Measurements from ENCODE around the gene TBX3.

Gene TBX3

DNA sequence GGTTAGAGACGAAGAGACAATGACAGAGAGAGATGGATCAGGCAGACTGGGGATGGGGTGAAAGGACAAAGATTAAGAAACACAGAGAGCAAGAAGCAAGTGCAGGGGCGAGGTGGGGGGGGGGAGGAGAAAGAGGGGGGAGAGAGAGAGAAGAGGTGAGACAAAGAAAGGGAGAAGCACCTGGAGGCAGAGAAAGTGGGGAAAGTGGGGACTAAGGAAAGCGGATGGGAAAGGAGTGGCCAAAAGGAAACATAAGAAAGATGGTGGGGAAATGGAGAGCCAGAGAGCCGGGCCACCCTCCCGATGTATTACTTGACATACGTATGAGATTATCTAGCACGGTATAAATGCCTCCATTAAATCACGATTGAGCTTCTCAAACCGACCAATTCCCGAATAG is 18.5 kb upstream of the TBX3 start:
- H3K4me1 ChIP-seq (ENCODE audit: insufficient read depth, low read length), result no peaks in the 10 kb centered on the region
- no peak overlapping the region for H2AFZ ChIP-seq (ENCODE audit: low read depth, low read length)
- peaks cover 68% of the 10 kb centered on the region for H3K27me3 ChIP-seq (ENCODE audit: insufficient read depth, low read length)
- H3K36me3 ChIP-seq (ENCODE audit: insufficient read depth, low read length), result no peaks in the 10 kb centered on the region
- H3K9me3 ChIP-seq (ENCODE audit: low read length), result no peaks in the 10 kb centered on the region
- H3K4me3 ChIP-seq (ENCODE audit: low read length), result no peak overlapping the region

DNA sequence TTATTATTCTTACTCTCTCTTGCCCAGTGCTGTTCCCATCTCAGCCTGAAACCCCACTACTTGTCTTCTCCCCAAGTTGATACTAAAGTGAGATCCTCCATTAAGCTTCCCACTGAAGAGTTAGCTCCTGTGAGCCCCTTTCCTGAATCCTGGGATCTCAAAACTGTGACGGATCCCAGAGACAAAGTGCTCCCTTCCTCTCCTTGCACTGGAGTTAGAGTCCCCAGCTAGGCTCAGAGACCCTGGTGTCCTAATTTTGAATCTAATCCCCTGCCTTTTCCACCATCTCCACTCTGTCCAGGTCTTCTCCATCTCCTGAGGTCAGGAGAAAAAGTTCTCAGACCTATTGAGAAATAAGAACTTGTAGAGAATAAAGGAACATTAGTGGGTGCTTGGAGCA is 17.6 kb upstream of the TBX3 start:
- H3K4me1 ChIP-seq (ENCODE audit: insufficient read depth, low read length), result no peaks in the 10 kb centered on the region
- no peak overlapping the region for H3K4me3 ChIP-seq (ENCODE audit: low read length)
- no peaks in the 10 kb centered on the region for H3K36me3 ChIP-seq (ENCODE audit: insufficient read depth, low read length)
- peaks cover 77% of the 10 kb centered on the region for H3K27me3 ChIP-seq (ENCODE audit: insufficient read depth, low read length)
- no peak overlapping the region for H2AFZ ChIP-seq (ENCODE audit: low read depth, low read length)
- H3K9me3 ChIP-seq (ENCODE audit: low read length), result peaks cover 3% of the 10 kb centered on the region

DNA sequence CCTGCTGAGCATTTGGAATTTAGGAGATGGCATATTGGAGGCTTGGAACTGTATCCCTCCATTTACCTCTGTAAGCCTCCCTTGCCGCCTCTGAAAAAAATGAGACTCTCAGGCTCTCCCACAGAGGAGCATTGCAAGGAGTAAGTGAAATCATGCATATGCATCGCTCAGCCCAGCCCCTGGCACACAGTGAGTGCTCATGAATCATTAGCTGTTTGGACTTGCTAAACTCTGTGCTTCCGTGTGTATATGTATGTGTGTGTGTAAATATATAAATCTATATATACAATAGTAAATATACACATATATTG is 17.1 kb upstream of the TBX3 start:
- no peaks in the 10 kb centered on the region for H3K36me3 ChIP-seq (ENCODE audit: insufficient read depth, low read length)
- H3K27me3 ChIP-seq (ENCODE audit: insufficient read depth, low read length), result peaks cover 79% of the 10 kb centered on the region
- H3K9me3 ChIP-seq (ENCODE audit: low read length), result peaks cover 3% of the 10 kb centered on the region
- no peaks in the 10 kb centered on the region for H3K4me1 ChIP-seq (ENCODE audit: insufficient read depth, low read length)
- H2AFZ ChIP-seq (ENCODE audit: low read depth, low read length), result no peak overlapping the region
- no peak overlapping the region for H3K4me3 ChIP-seq (ENCODE audit: low read length)

DNA sequence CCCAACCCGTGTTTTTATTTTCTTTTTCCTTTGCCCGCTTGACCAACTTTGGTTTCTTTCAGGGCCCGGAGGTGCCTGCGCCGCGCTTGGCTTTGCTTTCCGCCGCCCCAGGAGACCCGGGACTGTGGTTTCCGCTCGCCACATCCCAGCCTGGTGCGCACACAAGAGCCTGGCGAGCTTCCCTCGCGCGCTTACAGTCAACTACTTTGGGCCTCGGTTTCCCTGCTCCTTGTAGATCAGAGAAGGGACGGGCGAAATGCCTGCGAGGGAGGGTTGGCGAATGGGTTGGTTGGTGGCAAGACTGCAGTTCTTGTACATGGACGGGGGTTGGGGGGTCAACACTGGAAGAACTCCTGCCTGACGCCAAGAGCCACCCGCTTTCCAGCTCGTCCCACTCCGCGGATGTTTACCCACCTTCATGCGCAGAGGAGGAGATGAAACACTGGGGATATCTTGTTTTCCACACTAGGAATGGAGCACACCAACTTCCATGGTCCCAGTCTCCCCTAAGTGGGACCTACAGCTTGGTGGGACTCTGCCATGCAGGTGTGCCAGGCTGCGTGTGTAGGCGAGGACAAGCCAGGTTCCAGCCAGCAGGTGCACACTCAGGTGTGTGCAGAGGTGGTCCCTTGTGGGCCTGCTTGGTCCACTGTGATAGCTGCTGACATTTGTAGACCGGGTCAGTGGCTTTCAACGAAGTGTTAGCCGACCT is 16.6 kb upstream of the TBX3 start:
- H3K36me3 ChIP-seq (ENCODE audit: insufficient read depth, low read length), result no peaks in the 10 kb centered on the region
- H3K27me3 ChIP-seq (ENCODE audit: insufficient read depth, low read length), result peaks cover 83% of the 10 kb centered on the region
- no peak overlapping the region for H3K4me3 ChIP-seq (ENCODE audit: low read length)
- no peak overlapping the region for H2AFZ ChIP-seq (ENCODE audit: low read depth, low read length)
- no peaks in the 10 kb centered on the region for H3K4me1 ChIP-seq (ENCODE audit: insufficient read depth, low read length)
- H3K9me3 ChIP-seq (ENCODE audit: low read length), result peaks cover 3% of the 10 kb centered on the region

DNA sequence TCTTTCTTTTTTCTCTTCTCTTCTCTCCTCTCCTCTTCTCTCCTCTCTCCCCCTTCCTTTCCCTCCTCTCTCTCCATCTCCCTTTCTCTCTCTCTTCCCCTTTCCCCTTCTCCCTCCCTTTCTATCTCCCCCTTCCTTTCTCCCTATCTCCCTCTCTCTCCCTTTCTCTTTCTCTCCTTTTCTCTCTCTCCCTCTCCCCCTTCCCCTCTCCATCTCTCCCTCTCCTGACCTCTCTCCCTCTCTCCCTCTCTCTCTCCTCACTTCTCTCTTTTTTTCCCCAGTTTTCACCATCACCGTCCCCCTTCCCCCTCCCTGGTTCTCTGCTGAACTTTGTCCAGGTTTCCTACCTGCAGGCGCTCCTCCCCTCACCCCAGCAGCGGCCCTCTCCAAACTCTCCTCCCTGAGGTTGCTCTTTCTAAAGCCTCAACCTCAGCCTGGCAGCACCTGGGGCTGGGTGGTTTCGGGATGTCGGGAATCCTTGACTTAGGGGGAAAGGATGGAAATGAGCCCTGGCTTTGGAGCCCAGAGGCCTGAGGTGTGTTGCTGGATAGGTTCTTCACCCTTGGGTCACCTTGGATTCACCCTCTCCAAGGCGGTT is 14.7 kb upstream of the TBX3 start:
- peaks cover 93% of the 10 kb centered on the region for H3K27me3 ChIP-seq (ENCODE audit: insufficient read depth, low read length)
- H3K36me3 ChIP-seq (ENCODE audit: insufficient read depth, low read length), result no peaks in the 10 kb centered on the region
- no peak overlapping the region for H3K4me3 ChIP-seq (ENCODE audit: low read length)
- no peak overlapping the region for H2AFZ ChIP-seq (ENCODE audit: low read depth, low read length)
- peaks cover 3% of the 10 kb centered on the region for H3K9me3 ChIP-seq (ENCODE audit: low read length)
- no peaks in the 10 kb centered on the region for H3K4me1 ChIP-seq (ENCODE audit: insufficient read depth, low read length)

DNA sequence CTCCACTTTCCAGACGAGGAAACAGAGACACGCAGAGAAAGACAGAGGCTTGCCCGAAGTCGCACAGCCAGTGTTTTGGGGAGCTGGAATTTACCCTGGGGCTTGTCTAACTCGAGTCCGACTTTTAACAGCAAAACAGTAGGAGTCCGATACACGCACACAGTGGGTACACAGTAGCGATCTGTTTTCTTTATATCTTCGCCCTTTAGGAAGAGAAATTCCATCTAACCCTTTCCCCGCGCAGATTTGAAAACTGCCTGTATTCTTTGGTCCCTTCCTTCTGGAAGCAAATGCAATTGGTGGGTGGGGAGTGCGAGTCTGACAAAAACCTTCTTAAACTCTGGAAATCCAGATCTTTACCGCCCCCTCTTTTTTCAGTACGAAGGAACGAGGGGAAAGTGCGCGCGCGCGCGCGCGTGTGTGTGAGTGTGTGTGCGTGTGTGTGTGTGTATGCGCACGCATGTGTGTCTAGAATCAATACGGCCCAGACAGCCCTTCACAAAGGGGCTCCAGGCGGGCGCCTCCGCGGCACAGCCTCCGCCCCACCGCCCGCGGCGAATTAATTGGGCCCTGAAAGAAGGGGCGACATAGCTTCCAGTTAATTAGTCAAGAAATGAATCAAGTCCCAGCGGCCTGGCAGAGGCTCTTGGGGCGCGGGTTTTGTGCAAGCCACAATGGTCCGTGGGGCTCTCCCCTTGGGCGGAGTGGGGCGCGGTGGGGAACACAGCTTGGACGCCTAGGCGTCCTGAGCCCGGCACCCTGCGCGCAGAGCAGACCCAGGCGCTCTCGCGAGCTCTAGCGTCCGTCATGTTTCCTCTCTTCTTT is 14.0 kb upstream of the TBX3 start:
- Histone ChIP-seq H3K4me3 (ENCODE audit: low read length) (no peak overlapping the region), H2AFZ (ENCODE audit: low read depth, low read length) (no peak overlapping the region), H3K27me3 (ENCODE audit: insufficient read depth, low read length) (peaks cover 97% of the 10 kb centered on the region), H3K36me3 (ENCODE audit: insufficient read depth, low read length) (no peaks in the 10 kb centered on the region), H3K9me3 (ENCODE audit: low read length) (peaks cover 3% of the 10 kb centered on the region), H3K4me1 (ENCODE audit: insufficient read depth, low read length) (no peaks in the 10 kb centered on the region)

DNA sequence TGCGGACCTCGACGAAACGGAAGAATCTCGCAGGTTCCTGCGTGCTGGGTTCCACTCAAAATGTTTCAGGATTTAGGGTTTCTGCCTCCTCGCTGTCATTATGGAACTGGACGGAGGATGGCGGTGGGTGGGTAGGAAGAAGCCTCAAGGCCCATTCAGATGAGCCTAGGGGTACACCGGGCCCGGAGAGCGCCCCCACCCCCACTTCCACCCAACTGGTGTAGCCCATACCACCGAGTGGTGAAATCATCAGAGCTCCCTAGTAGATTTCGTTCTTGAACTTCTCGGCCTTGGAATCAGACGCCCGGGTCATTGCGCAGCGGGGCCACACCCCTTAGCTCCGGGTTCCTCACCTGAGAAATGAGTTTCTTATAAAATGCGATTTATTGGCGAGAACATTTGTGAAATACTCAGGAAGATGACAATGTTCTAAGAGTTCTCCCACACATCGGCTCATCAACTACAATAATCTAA is 13.3 kb upstream of the TBX3 start:
- H2AFZ ChIP-seq (ENCODE audit: low read depth, low read length), result no peak overlapping the region
- H3K36me3 ChIP-seq (ENCODE audit: insufficient read depth, low read length), result no peaks in the 10 kb centered on the region
- no peaks in the 10 kb centered on the region for H3K4me1 ChIP-seq (ENCODE audit: insufficient read depth, low read length)
- H3K4me3 ChIP-seq (ENCODE audit: low read length), result no peak overlapping the region
- H3K27me3 ChIP-seq (ENCODE audit: insufficient read depth, low read length), result peaks cover 98% of the 10 kb centered on the region
- H3K9me3 ChIP-seq (ENCODE audit: low read length), result peaks cover 3% of the 10 kb centered on the region

DNA sequence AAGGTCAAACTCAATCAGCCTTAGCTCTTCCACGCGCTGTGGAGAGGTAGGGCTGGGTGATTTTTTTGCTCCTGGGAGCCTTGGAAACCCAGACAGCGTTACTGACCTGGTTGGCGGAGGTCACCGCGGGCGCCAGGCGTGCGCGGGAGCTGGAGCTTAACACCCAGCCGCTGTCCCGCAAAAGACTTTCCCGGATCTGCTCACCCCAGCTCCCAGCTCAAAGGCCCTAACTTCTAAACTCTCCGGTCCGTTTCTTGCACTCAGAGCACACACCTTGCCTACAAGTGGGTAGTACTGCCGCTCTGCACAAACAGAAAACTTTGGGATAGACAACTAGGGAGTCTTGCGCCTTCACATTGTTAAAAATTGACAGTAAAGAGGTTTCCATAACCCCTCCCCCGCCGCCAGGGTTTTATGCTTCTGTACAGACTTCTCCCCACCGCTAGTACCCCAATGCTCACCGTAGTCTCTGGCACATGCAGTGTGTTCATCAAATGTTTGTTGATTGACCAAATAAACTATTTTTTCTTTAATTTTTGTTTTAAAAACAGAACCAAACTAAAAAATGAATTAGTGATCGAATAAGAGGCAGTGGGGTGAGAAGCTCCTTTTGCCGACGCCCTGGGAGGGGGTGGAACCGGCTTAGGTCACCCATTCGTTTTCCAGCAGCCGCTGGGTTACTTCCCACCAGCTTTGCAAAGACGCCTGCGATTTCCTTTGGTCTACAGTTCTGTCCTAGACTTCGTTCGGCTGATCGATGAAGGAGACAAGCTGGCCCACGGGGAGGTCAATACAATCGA is 12.7 kb upstream of the TBX3 start:
- no peaks in the 10 kb centered on the region for H3K36me3 ChIP-seq (ENCODE audit: insufficient read depth, low read length)
- no peaks in the 10 kb centered on the region for H3K4me1 ChIP-seq (ENCODE audit: insufficient read depth, low read length)
- peaks cover 98% of the 10 kb centered on the region for H3K27me3 ChIP-seq (ENCODE audit: insufficient read depth, low read length)
- no peak overlapping the region for H2AFZ ChIP-seq (ENCODE audit: low read depth, low read length)
- H3K9me3 ChIP-seq (ENCODE audit: low read length), result peaks cover 3% of the 10 kb centered on the region
- H3K4me3 ChIP-seq (ENCODE audit: low read length), result no peak overlapping the region

DNA sequence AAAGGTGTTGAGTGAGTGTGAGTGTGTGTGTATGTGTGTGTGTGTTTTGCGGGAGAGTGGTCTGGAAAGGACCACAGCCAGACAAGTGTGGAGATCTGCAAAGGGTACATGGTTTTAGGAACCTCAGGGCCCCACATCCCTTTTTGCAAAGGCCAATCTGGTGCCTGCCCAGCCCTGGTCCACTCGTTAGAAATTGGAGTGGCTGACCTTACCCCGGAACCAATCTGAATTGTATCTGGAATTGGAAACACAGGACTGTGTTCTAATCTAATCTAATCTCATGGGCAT is 11.3 kb upstream of the TBX3 start:
- no peaks in the 10 kb centered on the region for H3K36me3 ChIP-seq (ENCODE audit: insufficient read depth, low read length)
- H3K4me1 ChIP-seq (ENCODE audit: insufficient read depth, low read length), result no peaks in the 10 kb centered on the region
- peaks cover 98% of the 10 kb centered on the region for H3K27me3 ChIP-seq (ENCODE audit: insufficient read depth, low read length)
- no peak overlapping the region for H2AFZ ChIP-seq (ENCODE audit: low read depth, low read length)
- H3K9me3 ChIP-seq (ENCODE audit: low read length), result peaks cover 3% of the 10 kb centered on the region
- H3K4me3 ChIP-seq (ENCODE audit: low read length), result no peak overlapping the region

DNA sequence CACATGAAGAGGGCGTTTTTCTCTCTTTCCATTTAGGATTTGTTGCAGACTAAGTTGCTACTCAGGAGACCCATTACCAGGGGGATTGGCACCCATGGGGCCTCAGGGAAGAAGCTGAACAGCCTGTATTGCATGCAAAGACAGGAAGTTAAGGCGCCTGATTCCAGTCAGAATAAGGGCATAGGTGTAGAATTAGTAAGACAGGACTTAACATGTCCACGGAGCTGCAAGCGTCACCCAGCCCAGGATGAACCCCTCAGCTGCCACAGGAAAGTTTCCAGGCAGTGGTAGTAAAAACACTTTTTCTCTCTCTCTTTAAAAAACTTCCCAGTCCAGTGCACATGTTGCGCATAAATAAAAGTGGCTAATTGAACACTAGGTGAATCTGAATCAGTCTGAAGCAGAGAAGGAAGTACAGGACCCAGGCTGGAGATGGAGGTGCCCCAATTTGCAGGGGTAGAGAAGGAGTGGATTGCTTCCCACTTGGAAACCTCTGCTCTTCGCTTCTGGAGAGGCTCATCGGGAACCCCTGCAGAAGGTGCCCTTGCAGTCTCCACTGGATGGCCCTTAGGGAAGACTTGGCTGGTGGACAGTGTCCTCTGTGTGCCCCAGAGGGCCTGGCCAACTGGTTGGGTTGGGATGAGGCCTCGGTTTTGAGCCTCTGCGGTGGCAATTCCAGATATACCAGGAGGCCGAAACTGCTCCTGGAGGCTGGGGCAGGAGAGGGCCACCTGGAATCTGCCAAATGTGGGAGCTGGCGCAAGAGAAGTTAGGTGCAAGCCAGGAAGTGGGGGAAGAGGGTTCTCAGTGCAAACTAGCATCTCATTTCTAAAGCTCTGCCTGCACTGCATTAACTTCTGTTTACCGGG is 10.7 kb upstream of the TBX3 start:
- Histone ChIP-seq H3K36me3 (ENCODE audit: insufficient read depth, low read length) (no peaks in the 10 kb centered on the region), H3K27me3 (ENCODE audit: insufficient read depth, low read length) (peaks cover 97% of the 10 kb centered on the region), H3K4me3 (ENCODE audit: low read length) (no peak overlapping the region), H2AFZ (ENCODE audit: low read depth, low read length) (no peak overlapping the region), H3K4me1 (ENCODE audit: insufficient read depth, low read length) (no peaks in the 10 kb centered on the region), H3K9me3 (ENCODE audit: low read length) (peaks cover 3% of the 10 kb centered on the region)

DNA sequence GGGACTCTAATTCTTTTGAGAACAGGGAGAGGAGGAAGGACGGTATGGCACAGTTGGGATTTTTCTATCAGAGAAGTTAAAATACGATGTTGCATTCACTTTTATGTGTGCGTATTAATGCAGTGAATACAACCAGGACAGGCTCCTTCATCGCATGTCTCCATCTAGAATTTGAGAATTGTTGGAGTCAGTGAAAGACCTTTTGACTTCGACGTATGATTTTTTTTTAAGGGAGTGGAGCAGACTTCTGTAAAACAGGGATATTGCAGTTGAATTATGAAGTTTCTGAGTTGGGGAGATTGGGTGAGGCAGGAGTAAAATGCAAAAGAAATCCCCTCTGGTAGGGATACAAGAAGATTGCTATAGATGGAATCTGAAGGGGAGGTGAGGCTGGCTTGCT is 9.6 kb upstream of the TBX3 start:
- H3K36me3 ChIP-seq (ENCODE audit: insufficient read depth, low read length), result no peaks in the 10 kb centered on the region
- peaks cover 3% of the 10 kb centered on the region for H3K9me3 ChIP-seq (ENCODE audit: low read length)
- peaks cover 97% of the 10 kb centered on the region for H3K27me3 ChIP-seq (ENCODE audit: insufficient read depth, low read length)
- H3K4me1 ChIP-seq (ENCODE audit: insufficient read depth, low read length), result no peaks in the 10 kb centered on the region
- H2AFZ ChIP-seq (ENCODE audit: low read depth, low read length), result no peak overlapping the region
- H3K4me3 ChIP-seq (ENCODE audit: low read length), result no peak overlapping the region

DNA sequence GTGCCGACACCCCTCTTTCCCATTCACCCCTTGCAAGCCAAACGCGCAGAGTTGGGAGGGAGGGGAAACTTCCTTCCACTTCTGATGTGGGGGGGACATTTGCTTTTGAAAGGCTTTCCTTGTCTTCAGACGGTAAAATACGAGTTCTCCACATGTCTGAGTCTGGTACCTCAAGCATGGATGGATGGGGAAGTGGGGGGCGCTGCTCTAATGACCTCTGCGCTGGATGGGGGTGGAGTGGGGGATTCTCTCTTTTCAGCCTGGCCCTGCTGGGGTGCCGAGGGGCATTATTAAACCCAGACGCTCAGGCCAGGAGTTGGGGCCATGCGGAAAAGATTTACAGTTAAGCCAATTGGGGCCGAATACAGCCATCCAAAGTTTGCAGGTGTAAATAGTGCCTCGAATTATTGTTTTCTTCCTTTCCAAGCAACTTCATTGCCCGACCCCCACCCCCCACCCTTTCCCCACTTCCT is 9.1 kb upstream of the TBX3 start:
- Histone ChIP-seq H3K4me3 (ENCODE audit: low read length) (no peak overlapping the region), H3K36me3 (ENCODE audit: insufficient read depth, low read length) (no peaks in the 10 kb centered on the region), H3K4me1 (ENCODE audit: insufficient read depth, low read length) (no peaks in the 10 kb centered on the region), H3K9me3 (ENCODE audit: low read length) (peaks cover 3% of the 10 kb centered on the region), H2AFZ (ENCODE audit: low read depth, low read length) (no peak overlapping the region), H3K27me3 (ENCODE audit: insufficient read depth, low read length) (peaks cover 97% of the 10 kb centered on the region)
